SIG-M5 treated with dmso at 0.1 percent for 504 hours (cell line): ENCODE data around the gene SLC15A4.
A peak's percentile ranks its signal among the peaks of the same experiment; 100 is the strongest.
"Not testable (repeated sequence)": the region's sequence is repeated elsewhere in the genome, so short reads cannot be mapped to it uniquely, and the experiment has no call there.

ENCODE experiments used
- DNase-seq: peaks from one replicate; lab custom pipeline; 2025; ENCODE audit not compliant: unreplicated experiment; lab: John Stamatoyannopoulos, UW

SLC15A4 gene

DNA sequence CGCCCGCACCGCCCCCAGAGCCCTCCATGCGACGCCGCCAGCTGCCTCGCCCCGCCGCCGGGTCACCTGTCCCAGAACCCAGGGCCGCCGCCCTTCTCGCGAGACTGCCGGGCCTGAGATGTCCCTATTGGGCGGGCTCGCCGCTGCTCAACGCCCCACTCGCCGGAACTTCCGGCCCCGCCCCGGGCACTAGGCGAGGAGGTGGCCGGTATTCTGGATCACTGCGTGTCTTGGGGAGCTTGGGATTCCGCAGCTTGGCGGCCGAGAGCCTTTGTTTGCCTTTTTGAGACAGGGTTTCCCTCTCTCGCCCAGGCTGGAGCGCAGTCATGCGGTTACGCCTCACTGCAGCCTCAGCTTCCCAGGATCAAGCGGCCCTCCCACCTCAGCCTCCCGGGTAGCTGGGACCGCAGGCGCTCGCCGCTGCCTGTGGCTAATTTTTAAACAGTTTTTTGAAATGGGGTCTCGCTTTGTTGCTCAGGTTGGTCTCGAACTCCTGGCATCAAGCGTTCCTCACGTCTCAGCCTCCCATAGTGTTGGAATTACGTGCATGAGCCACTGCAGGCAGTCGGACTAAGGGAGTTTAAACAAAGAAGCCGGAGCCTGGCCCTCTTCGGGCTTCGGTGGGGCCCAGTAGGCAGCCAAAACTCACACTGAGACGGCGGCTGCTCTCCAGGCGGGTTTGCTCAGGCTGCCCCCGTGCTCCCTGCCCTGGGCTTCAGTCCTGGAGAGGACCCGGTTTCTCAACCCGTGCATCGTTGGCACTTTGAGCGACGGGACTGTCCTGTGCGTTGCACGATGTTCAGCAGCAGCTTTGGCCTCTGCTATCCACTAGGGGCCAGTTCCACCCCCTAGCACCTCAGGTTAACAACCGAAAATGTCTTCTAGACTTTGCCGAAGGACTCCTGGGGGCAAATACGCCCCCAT lies at the start of gene SLC15A4:
Gene SLC15A4 (minus strand): TSS at position 43 of the 924 bp plus-strand sequence. CDS start 15 bp downstream, at position 28.
- peak; percentile 93 for DNase-seq

- no peak for DNase-seq
Measured at GRCh38 chr12:128872303-128872702, 48.5 kb upstream of the SLC15A4 start.

DNA sequence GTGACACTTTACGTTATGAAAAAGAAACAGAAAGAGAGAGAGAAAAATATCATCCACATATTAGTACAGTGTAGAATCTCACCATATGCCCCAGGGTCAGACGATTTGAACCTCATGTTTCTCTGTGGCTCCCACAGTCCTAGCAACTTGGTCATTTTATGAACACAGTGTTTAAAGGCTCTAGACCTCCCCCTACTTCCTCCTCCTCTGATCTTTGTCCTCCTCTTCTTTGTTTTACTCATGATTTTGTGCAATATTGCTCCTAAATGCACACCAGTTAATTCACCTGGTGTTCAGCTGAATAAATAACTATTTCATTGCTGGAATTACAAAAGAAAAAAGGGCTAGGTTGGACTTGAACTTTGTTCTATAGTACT lies 47.7 kb upstream of the SLC15A4 start:
- no peak for DNase-seq

- DNase-seq: no peak
Measured at GRCh38 chr12:128867466-128867865, 43.7 kb upstream of the SLC15A4 start.

- no peak for DNase-seq
Measured at GRCh38 chr12:128864516-128865186, 40.9 kb upstream of the SLC15A4 start.

GRCh38 chr12:128863957-128864356 lies 40.2 kb upstream of the SLC15A4 start:
- no peak for DNase-seq

GRCh38 chr12:128861226-128862016 lies 37.7 kb upstream of the SLC15A4 start:
- DNase-seq: no peak

- no peak for DNase-seq
Measured at GRCh38 chr12:128859311-128859710, 35.6 kb upstream of the SLC15A4 start.

GRCh38 chr12:128857133-128857763 lies 33.5 kb upstream of the SLC15A4 start:
- peak; percentile 83 for DNase-seq

DNA sequence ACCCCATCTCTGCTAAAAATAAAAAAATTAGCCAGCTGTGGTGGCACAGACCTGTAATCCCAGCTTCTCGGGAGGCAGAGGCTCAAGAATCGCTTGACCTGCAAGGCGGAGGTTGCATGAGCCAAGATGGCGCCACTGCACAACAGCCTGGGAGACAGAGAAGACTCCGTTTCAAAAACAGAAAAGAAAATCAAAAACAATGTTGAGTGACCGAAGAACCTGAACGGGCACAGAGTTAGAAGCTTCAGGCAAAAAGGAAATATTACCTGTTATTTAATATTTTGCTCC lies 33.0 kb upstream of the SLC15A4 start:
- DNase-seq: no peak

DNA sequence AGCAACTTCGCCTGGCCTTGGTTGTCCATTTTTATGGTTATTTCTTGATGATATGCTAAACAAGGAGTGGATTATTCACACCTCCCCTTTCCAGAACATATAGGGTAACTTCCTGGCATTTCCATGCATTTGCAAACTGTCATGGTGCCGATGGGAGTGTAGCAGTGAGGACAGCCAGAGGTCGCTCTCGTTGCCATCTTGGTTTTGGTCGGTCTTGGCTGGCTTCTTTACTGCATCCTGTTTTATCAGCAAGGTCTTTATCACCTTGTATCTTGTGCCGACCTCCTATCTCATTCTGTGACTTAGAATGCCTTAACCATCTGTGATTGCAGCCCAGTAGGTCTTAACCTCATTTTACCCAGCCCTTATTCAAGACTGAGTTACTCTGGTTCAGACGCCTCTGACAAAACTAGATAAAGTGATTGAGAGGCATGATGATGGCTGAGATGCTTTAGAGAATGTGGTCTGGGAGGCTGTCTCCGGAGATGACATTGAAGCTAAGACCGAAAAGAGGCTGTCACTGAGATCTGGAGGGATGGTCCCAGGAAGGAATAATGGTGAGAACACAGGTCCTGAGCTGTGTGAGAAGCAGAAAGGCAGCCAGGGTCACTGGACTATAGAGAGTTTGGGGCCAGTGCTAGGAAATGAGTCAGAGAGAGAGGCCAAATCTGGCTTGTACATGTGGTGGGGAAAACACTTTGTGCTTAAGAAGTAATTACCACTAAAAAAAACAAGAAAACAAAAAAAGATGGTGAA lies 32.5 kb upstream of the SLC15A4 start:
- DNase-seq: no peak

- no peak for DNase-seq
Measured at GRCh38 chr12:128853600-128854197, 29.9 kb upstream of the SLC15A4 start.

DNA sequence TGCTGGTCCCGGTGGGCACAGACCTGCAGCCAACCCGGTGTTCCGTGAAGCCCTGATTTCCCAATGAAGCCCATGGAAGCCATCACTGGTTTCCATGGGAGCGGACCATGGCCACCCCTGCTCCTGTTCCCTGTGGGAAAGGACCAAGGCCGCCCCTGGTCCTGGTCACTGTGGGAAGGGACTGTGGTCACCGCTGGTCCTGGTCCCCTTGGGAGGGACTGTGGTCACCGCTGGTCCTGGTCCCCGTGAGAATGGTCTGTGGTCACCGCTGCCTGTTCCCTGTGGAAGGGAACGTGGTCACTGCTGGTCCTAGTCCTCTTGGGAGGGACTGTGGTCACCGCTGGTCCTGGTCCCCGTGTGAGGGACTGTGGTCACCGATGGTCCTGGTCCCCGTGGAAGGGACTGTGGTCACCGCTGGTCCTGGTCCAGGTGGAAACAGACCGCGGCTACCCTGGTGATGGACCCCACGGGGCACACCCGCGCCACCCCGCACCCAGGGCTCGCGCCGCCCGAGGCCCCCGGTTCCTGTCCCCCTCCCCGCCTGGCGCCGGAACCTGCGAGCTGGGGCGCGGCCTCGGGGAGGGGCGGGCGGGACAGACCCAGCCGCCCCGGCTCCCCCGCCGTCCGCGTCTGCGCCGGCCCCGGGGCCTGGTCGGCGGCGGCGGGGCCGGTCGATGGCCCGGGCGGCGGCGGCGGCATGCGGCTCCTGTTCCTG lies 29.3 kb upstream of the SLC15A4 start, which contains the start of gene GLT1D1:
Gene GLT1D1 (plus strand): TSS at position 594 of the 715 bp plus-strand sequence. CDS start 104 bp downstream, at position 698.
- DNase-seq: no peak

DNA sequence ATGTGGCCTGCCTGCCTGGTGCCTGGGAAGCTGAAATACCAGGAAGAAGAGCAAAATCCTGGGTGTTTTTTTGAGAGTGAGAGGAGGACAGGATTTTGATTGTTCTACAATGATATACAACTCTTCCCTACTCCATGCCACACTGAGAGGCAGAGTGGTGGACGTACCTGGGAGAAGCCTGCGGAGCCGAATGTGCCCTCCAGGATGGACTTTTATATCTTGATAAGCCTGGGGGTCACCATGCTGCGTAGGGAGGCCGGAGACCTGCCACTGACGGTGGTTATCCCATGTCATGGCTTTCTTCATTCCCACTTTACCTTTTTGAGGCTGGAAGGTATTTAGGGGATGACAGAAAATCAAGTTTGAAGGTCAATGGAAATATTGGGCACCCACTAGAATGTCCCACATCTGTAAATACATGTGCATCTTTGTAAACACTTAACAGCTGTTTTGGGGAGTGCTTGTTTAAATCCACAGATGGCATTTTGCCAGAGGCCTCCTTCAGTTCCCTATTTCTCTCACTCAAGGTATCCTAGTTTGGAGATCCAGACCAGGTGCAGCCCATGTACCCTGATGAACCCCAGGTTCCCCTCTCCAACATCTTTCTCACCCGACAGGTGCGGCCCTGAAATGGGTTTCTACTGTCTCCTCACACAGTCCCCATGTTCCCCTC lies 28.4 kb upstream of the SLC15A4 start:
- no peak for DNase-seq

DNA sequence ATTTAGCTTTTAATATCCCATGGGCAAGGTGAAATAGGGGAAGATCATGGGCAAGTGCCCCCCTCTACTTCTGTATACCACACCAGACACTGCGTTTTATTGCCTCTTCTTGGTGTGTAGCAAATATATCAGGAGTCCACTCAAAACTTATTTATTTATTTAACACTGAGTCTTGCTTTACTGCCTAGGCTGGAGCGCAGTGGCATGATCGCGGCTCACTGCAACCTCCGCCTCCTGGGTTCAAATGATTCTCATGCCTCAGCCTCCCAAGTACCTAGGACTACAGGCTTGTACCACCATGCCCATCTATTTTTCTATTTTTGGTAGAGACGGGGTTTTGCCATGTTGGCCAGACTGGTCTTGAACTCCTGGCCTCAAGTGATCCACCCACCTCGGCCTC lies 27.7 kb upstream of the SLC15A4 start:
- not testable (repeated sequence) for DNase-seq

DNA sequence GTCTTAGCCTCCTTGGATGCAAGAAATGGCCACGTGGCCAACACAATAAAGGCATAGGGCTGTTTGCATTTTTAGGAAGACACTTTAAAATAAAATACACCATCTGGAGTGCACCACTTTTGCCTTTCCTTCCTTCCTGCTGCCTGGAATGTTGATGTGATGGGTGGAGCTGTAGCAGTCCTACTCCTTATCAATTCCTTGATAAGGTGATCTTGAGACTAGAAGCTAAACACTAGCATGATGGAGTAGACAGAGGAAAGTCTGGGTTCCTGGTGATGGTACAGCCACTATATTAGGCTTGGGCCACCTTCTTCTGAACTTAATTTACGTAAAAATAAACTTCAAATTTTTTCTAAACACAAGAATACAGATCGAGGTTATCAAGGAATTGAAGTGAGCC lies 26.6 kb upstream of the SLC15A4 start:
- no peak for DNase-seq

DNA sequence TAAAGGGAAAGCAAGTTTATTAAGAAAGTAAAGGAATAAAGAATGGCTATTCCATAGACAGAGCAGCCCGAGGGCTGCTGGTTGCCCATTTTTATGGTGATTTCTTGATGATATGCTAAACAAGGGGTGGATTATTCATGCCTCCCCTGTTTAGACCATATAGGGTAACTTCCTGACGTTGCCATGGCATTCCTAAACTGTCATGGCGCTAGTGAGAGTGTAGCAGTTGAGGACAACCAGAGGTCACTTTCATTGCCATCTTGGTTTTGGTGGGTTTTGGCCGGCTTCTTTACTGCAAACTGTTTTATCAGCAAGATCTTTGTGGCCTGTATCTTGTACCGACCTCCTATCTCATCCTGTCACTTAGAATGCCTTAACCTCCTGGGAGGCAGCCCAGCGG lies 26.0 kb upstream of the SLC15A4 start:
- not testable (repeated sequence) for DNase-seq

DNA sequence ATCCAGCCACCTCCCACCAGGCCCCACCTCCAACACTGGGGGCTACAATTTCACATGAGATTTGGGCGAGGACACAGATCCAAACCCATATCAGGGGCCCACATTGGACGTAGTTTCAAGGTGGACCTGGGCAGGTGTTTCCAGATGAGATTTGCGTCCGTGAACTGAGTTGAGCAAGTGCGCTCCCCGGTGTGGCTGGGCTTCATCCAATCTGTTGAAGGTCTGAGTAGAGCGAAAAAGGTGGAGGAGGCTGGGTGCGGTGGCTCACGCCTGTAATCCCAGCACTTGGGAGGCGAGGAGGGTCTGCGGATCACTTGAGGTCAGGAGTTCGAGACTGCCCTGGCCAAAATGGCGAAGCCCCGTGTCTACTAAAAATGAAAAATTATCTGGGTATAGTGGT lies 24.6 kb upstream of the SLC15A4 start:
- DNase-seq: no peak

- DNase-seq: not testable (repeated sequence)
Measured at GRCh38 chr12:128846671-128847070, 22.9 kb upstream of the SLC15A4 start.
